Psoas muscle (tissue), 8 donors: ENCODE measurements around the gene MAPKAP1. TPM values are rescaled to one million over a fixed set of nuclear protein-coding genes. Genes with fewer than 3 reads are reported as not detected.
"Not testable (repeated sequence)": the region's sequence is repeated elsewhere in the genome, so short reads cannot be mapped to it uniquely, and the experiment has no call there.

Experiments
- ATAC-seq, 4 donors: fragments of 200-7000 bp; cut with Tn5 transposase; one replicate each; pipeline ENCODE4 v1.9.1; 2020; ENCODE audit warnings: moderate library complexity in 3 of 4, mild to moderate bottlenecking in 2 of 4
- DNase-seq, 2 donors: peaks; one replicate each; pipeline ENCODE4 v3.0.0-alpha.2; 2020
- H3K27ac ChIP-seq: fragments of 200-600 bp; one replicate; pipeline ENCODE4 v1.8.0; 2022
- H3K27me3 ChIP-seq, 3 donors: fragments of 200-600 bp in 1 of 3; one replicate each; pipeline versions ENCODE4 v1.6.1 to v1.8.0; 2013 to 2022; ENCODE audit warnings: low read length in 2 of 3, mild to moderate bottlenecking in 2 of 3, moderate library complexity in 1 of 3; ENCODE audit not compliant: insufficient read depth in 3 of 3
- H3K36me3 ChIP-seq, 2 donors: fragments of 200-600 bp in 1 of 2; one replicate each; pipeline versions ENCODE4 v1.6.1 to v1.8.0; 2013 to 2022; ENCODE audit warnings: low read depth in 1 of 2, mild to moderate bottlenecking in 1 of 2, moderate library complexity in 1 of 2; ENCODE audit not compliant: insufficient read depth in 1 of 2
- H3K4me1 ChIP-seq: fragments of 200-600 bp; one replicate; pipeline ENCODE4 v1.8.0; 2022
- H3K4me3 ChIP-seq: fragments of 200-600 bp; one replicate; pipeline ENCODE4 v1.8.0; 2022; ENCODE audit warnings: mild to moderate bottlenecking
- H3K9me3 ChIP-seq: fragments of 200-600 bp; one replicate; pipeline ENCODE4 v1.8.0; 2022
- WGBS, 3 donors: extraction: QIAGEN DNeasy Blood & Tissue Kit; methylation state at CpG; one replicate each; pipeline versions ENCODE4 v1.1.6 to v1.1.7; 2013; 5-methylcytosine and 5-hydroxymethylcytosine counted together
- intact Hi-C, 2 donors: fragments of 100-400 bp; cut with DNase I; formaldehyde crosslinking; loops; one replicate each; pipeline versions ENCODE4 v1.11.0 to v1.14.2; 2022
- polyA plus RNA-seq, 3 donors: library from polyadenylated mRNA; stranded (reverse); fragments of 200-250 nt; gene quantifications; one replicate each; pipeline ENCODE4 v1.2.3, GENCODE V29; 2013
- total RNA-seq, 4 donors: library from RNA; stranded (reverse); fragmentation: NEBNext Ultra II Directional in 2 of 4; extraction: Animal tissue kit (Norgen Biotek cat#: 25700) in 2 of 4; gene quantifications; one replicate each; pipeline versions ENCODE4 v1.2.1 to v1.2.4, GENCODE V29; 2021 to 2023
- TF ChIP-seq, protein P1 (sequence below): fragments of 200-600 bp; IDR thresholded peaks from one replicate; pipeline ENCODE4 v1.8.0; 2022; ENCODE audit warnings: antibody characterized with exemption
- donor health status: healthy with polysubstance abuse.
- donor health status: DM: no; HTN: no; CAD: no; lungs with moderate emphysema.
- donor health status: Bipolar disorder and iron deficiency.
- donor health status: healthy.
- donor health status: DM: yes; HTN: yes; CAD: no.
- donor health status: DM: no; HTN: no; CAD: no.
- donor health status: DM: no; HTN: no; CAD: no.
- donor health status: DM: yes; HTN: yes; CAD: no.

Gene MAPKAP1
- total and polyA plus RNA-seq, 7 donors: 64.2 to 124 (median 90.4) TPM

DNA sequence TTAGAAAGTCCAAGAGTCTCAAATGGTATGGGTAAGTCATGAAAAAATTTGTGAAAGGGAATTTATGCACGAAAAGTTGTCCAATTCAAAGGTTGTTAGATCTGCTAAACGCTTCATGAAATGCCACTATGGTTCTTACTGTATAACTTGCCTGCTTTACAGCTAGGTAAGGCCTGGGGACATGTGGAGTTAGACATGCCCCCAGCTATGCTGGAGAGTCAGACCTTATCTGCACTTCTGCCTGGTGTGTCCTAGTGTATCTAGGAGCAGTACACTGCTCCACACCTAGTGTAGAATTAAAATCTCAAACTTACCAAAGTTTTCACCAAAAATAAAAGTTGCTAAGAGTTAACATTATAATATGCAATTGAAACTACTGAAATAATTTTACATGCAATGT lies 136.8 kb downstream of the MAPKAP1 start:
- intact Hi-C loops: no loop called here
- ATAC-seq (no peak), DNase-seq (no peak)
- TF ChIP-seq, protein P1, sequence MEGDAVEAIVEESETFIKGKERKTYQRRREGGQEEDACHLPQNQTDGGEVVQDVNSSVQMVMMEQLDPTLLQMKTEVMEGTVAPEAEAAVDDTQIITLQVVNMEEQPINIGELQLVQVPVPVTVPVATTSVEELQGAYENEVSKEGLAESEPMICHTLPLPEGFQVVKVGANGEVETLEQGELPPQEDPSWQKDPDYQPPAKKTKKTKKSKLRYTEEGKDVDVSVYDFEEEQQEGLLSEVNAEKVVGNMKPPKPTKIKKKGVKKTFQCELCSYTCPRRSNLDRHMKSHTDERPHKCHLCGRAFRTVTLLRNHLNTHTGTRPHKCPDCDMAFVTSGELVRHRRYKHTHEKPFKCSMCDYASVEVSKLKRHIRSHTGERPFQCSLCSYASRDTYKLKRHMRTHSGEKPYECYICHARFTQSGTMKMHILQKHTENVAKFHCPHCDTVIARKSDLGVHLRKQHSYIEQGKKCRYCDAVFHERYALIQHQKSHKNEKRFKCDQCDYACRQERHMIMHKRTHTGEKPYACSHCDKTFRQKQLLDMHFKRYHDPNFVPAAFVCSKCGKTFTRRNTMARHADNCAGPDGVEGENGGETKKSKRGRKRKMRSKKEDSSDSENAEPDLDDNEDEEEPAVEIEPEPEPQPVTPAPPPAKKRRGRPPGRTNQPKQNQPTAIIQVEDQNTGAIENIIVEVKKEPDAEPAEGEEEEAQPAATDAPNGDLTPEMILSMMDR: no peak
- Histone ChIP-seq H3K9me3 (peaks cover 5% of the 10 kb centered on the region), H3K4me3 (no peak overlapping the region), H3K36me3 (no peaks in the 10 kb centered on the region), H3K4me1 (no peaks in the 10 kb centered on the region), H3K27me3 (no peaks in the 10 kb centered on the region), H3K27ac (no peak overlapping the region)
- 98 to 100% (median 99%) methylated on average over 2 of the region's 2 CpGs for WGBS, 3 donors

DNA sequence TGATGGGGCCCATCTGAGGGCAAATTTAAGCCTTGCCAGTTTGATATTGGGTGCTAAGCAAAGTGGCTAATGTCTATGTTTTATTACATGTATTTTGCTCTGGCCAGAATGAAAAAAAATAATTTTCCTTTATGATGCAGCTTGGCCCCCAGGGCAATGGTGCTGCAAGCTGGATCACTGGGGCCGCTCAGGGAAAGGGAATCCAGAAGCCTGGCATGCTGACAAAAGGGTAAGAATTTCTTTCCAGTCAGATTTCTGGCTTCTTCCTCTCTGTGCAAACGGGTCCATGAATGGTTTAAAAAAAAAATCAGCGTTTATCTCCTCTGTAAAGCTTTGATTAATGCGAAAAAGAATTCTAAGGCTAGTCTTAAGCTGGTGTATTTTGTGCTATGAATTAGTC lies 138.4 kb downstream of the MAPKAP1 start:
- no peaks in the 10 kb centered on the region for H3K27me3 ChIP-seq
- H3K4me3 ChIP-seq: no peak overlapping the region
- peaks cover 5% of the 10 kb centered on the region for H3K9me3 ChIP-seq
- ATAC-seq (no peak), DNase-seq (no peak)
- WGBS, 3 donors: 31 to 45% (median 37%) methylated on average over 4 of the region's 4 CpGs
- intact Hi-C loops: loop anchor here (5.0 to 10.0 kb wide), 2 partner anchors 64 to 176 kb away; partner anchors contain the start of gene PBX3 (in 1 of the 2)
- H3K27ac ChIP-seq: no peak overlapping the region
- H3K36me3 ChIP-seq: no peaks in the 10 kb centered on the region
- TF ChIP-seq, protein P1: no peak
- H3K4me1 ChIP-seq: no peaks in the 10 kb centered on the region

DNA sequence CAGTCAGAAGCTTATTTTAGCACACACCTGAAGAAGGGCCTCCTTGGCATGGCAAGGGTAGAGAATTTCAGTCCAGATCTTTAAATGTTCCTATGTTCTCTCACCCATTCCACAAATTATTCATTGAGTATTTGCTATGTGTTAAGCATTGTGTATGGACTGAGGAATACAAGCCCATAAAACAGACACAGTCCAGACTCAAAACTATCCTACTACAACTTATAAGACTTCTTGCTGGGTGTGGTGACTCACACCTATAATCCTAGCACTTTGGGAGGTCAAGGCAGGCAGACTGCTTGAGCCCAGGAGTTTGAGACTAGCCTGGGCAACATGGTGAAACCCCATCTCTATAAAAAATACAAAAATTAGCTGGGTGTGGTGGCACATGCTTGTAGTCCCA lies 141.0 kb downstream of the MAPKAP1 start:
- not testable (repeated sequence) for DNase-seq, H3K36me3 ChIP-seq, H3K27ac ChIP-seq, H3K9me3 ChIP-seq, H3K4me3 ChIP-seq, H3K27me3 ChIP-seq, ATAC-seq
- peaks cover 12% of the 10 kb centered on the region for H3K4me1 ChIP-seq
- intact Hi-C loops: loop anchor here (5.0 to 10.0 kb wide), 2 partner anchors 66 to 179 kb away; partner anchors contain the start of gene PBX3 (in 1 of the 2)

DNA sequence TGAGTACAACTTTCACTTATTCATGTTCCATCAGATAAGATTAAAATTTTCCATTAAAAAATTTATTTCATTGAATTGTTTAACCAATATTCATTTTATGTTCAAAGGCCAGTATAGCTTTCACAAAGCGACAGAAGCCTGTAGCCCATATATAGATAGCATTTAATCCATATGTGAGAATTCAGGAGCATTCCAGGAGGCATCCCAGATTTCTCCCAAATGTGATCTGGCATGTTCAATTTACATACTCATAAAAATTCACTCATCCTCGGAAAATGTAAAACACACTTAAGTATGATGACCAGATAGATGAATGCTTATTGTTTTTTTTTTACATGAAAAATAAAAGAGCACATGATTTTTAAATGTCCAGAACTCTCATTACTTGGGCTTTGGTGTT lies 141.9 kb downstream of the MAPKAP1 start:
- Histone ChIP-seq H3K4me3 (no peak overlapping the region), H3K27me3 (no peaks in the 10 kb centered on the region), H3K27ac (no peak overlapping the region), H3K9me3 (no peaks in the 10 kb centered on the region), H3K36me3 (no peaks in the 10 kb centered on the region), H3K4me1 (peaks cover 12% of the 10 kb centered on the region)
- intact Hi-C loops: loop anchor here (5.0 to 10.0 kb wide), 2 partner anchors 67 to 180 kb away; partner anchors contain the start of gene PBX3 (in 1 of the 2)
- ATAC-seq: no peak
- no peak for DNase-seq
- TF ChIP-seq, protein P1: no peak
- 95 to 98% (median 97%) methylated on average over 2 of the region's 2 CpGs for WGBS, 3 donors

DNA sequence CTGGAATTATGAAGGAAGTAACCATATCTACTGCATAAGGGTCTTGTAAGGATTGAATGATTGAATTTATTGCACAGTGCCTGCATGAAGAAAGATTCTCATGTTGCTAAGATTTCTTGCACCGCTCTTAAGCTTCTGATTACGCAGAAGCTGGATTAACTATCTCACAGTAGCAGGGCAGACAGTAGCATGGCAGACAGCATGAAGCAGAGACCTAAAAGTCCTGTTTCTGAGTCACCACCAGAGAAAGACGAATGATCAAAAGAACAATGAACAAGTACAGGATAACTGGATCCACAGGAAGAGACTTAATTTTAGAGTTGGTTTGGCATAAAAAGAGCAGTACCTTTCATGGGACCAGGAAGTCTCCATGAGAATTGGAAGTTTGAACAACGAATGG lies 142.4 kb downstream of the MAPKAP1 start:
- Histone ChIP-seq H3K27me3 (no peaks in the 10 kb centered on the region), H3K9me3 (no peaks in the 10 kb centered on the region), H3K4me3 (no peak overlapping the region), H3K4me1 (peaks cover 12% of the 10 kb centered on the region), H3K27ac (no peak overlapping the region), H3K36me3 (no peaks in the 10 kb centered on the region)
- no peak for ATAC-seq
- 85 to 89% (median 85%) methylated on average over 4 of the region's 4 CpGs for WGBS, 3 donors
- intact Hi-C loops: loop anchor here (5.0 to 10.0 kb wide), 2 partner anchors 68 to 180 kb away; partner anchors contain the start of gene PBX3 (in 1 of the 2)
- TF ChIP-seq, protein P1: no peak
- no peak for DNase-seq
